SU-DHL-6 (cell line): ENCODE data around the gene MYO7A.
A peak's percentile ranks its signal among the peaks of the same experiment; 100 is the strongest.

ENCODE experiments used
- H2AFZ ChIP-seq: fragments of 200-600 bp; sonication (generic); 2 replicates; pipeline ENCODE4 v1.6.1; 2014; ENCODE audit warnings: low read depth, mild to moderate bottlenecking, moderate library complexity, mixed read lengths, antibody characterized with exemption, low read length; ENCODE audit not compliant: severe bottlenecking
- H3F3A ChIP-seq: fragments of 200-600 bp; shearing (Covaris generic); 2 replicates; pipeline ENCODE4 v1.6.0; 2016; ENCODE audit warnings: antibody characterized with exemption, mild to moderate bottlenecking; ENCODE audit not compliant: insufficient read depth
- H3K27ac ChIP-seq: fragments of 200-600 bp; sonication (generic); 2 replicates; pipeline ENCODE4 v1.5.1; 2016; ENCODE audit warnings: low read depth, mild to moderate bottlenecking, low read length, moderate library complexity, mixed read lengths
- H3K27me3 ChIP-seq: fragments of 200-600 bp; sonication (generic), shearing (Covaris generic); 2 replicates; pipeline ENCODE4 v1.6.0; 2014; ENCODE audit warnings: mild to moderate bottlenecking, low read length
- H3K36me3 ChIP-seq: fragments of 200-600 bp; sonication (generic); 2 replicates; pipeline ENCODE4 v1.6.1; 2014; ENCODE audit warnings: mild to moderate bottlenecking, low read length, mixed read lengths
- H3K4me2 ChIP-seq: fragments of 300-600, 200-600 bp; shearing (Covaris generic), sonication (generic); 2 replicates; pipeline ENCODE4 v1.6.0; 2014; ENCODE audit warnings: low read length, low read depth, mild to moderate bottlenecking; ENCODE audit not compliant: poor library complexity, severe bottlenecking
- H3K4me3 ChIP-seq: fragments of 200-600 bp; sonication (generic); 2 replicates; pipeline ENCODE4 v1.5.1; 2014; ENCODE audit warnings: antibody characterized with exemption, low read length, mild to moderate bottlenecking, mixed read lengths; ENCODE audit not compliant: insufficient read depth, poor library complexity, severe bottlenecking
- H3K79me2 ChIP-seq: fragments of 200-600 bp; sonication (generic); 2 replicates; pipeline ENCODE4 v1.6.1; 2014; ENCODE audit warnings: mild to moderate bottlenecking, low read length, moderate library complexity; ENCODE audit not compliant: insufficient read depth
- H3K9ac ChIP-seq: fragments of 200-600 bp; sonication (generic); 2 replicates; pipeline ENCODE4 v1.7.0; 2014; ENCODE audit warnings: mild to moderate bottlenecking, low read length
- H3K9me2 ChIP-seq: fragments of 200-600 bp; sonication (generic); replicated peaks from 2 replicates; pipeline ENCODE4 v1.6.1; 2014; ENCODE audit warnings: low read length; ENCODE audit not compliant: insufficient read depth
- H3K9me3 ChIP-seq: fragments of 200-600 bp; sonication (generic); 2 replicates; pipeline ENCODE4 v1.6.1; 2014; ENCODE audit warnings: low read length, mixed read lengths; ENCODE audit not compliant: insufficient read depth
- H4K20me1 ChIP-seq: fragments of 200-600 bp; sonication (generic); 2 replicates; pipeline ENCODE4 v1.6.1; 2014; ENCODE audit warnings: low read depth, mild to moderate bottlenecking, antibody characterized with exemption, low read length, moderate library complexity, mixed read lengths
- CTCF ChIP-seq: fragments of 200-600 bp; sonication (generic); IDR thresholded peaks from one replicate; pipeline ENCODE4 v1.5.1; 2017; ENCODE audit warnings: antibody characterized with exemption, mild to moderate bottlenecking, low read length, moderate library complexity; ENCODE audit not compliant: insufficient read depth, poor library complexity, severe bottlenecking
- EZH2phosphoT487 ChIP-seq: fragments of 200-600 bp; sonication (generic), shearing (Covaris generic); conservative IDR thresholded peaks from 2 replicates; pipeline ENCODE4 v1.6.1; 2018; ENCODE audit warnings: mild to moderate bottlenecking, antibody characterized with exemption, low read length, moderate library complexity, mixed read lengths

Gene MYO7A

GRCh38 chr11:77100166-77101042 is 27.6 kb upstream of the MYO7A start:
- Histone ChIP-seq H3F3A (no peaks in the 10 kb centered on the region), H3K9me3 (no peaks in the 10 kb centered on the region), H3K36me3 (no peaks in the 10 kb centered on the region), H3K79me2 (no peaks in the 10 kb centered on the region), H3K27ac (no peak overlapping the region), H3K4me3 (no peak overlapping the region), H4K20me1 (no peaks in the 10 kb centered on the region), H2AFZ (no peak overlapping the region), H3K9me2 (no peaks in the 10 kb centered on the region), H3K9ac (no peak overlapping the region), H3K27me3 (no peaks in the 10 kb centered on the region), H3K4me2 (no peak overlapping the region)
- TF ChIP-seq CTCF (no peak), EZH2phosphoT487 (no peak)

GRCh38 chr11:77101043-77101537 is 27.0 kb upstream of the MYO7A start:
- Histone ChIP-seq H3K79me2 (no peaks in the 10 kb centered on the region), H3F3A (no peaks in the 10 kb centered on the region), H2AFZ (no peak overlapping the region), H3K27ac (no peak overlapping the region), H3K9ac (no peak overlapping the region), H3K9me3 (no peaks in the 10 kb centered on the region), H3K36me3 (no peaks in the 10 kb centered on the region), H3K4me3 (no peak overlapping the region), H4K20me1 (no peaks in the 10 kb centered on the region), H3K9me2 (no peaks in the 10 kb centered on the region), H3K27me3 (no peaks in the 10 kb centered on the region), H3K4me2 (no peak overlapping the region)
- peak; percentile 27 for TF ChIP-seq CTCF
- TF ChIP-seq EZH2phosphoT487: no peak

DNA sequence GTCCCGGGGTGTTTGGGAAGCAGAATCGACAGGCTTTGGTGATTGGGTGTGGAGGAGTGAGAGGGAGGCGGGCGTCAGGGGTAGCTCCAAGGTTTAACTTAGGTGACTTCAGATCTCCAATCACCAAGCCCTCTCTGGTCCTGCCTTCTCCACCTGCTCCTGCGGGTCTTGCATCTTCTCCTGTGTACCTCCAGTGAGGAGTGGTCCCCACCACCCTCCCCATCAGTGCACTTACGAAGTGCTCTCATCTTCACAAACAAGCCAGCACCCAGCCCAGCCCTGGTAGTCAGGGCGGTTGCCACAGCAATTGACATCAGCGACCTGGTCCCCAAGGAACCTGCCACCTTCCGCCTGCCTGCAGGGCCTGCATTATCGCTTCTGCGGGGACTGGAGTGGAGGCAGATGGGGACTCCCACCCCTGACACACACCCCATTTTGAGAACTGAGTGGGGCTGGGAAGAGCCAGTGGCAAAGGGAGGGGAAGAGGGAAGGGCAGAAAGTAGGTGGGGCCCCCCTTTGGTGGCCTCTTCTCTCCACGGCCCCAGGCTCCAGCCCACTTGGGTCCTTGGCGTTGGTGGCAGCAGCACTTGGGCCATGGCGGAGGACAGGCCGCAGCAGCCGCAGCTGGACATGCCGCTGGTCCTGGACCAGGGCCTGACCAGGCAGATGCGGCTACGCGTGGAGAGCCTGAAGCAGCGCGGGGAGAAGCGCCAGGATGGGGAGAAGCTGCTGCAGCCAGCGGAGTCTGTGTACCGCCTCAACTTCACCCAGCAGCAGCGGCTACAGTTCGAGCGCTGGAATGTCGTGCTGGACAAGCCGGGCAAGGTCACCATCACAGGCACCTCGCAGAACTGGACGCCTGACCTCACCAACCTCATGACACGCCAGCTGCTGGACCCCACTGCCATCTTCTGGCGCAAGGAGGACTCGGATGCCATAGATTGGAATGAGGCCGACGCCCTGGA is 25.5 kb upstream of the MYO7A start, which contains the start of gene OMP:
OMP (plus strand) TSS at position 595 of the 965 bp plus-strand sequence; CDS start at position 595, 0 bp downstream.
- Histone ChIP-seq H3K36me3 (no peaks in the 10 kb centered on the region), H3K4me3 (no peak within 1 kb of the TSS), H3K27ac (no peak within 1 kb of the TSS), H3K9me3 (no peaks in the 10 kb centered on the region), H3K4me2 (no peak within 1 kb of the TSS), H3K27me3 (no peaks in the 10 kb centered on the region), H4K20me1 (no peaks in the 10 kb centered on the region), H3F3A (no peaks in the 10 kb centered on the region), H3K9ac (no peak within 1 kb of the TSS), H3K9me2 (no peaks in the 10 kb centered on the region), H2AFZ (no peak within 1 kb of the TSS), H3K79me2 (no peaks in the 10 kb centered on the region)
- TF ChIP-seq CTCF: no peak
- no peak for TF ChIP-seq EZH2phosphoT487
